Measurements from ENCODE around the gene DNAJC16. TPM values are rescaled to one million over a fixed set of nuclear protein-coding genes. Genes with fewer than 3 reads are reported as not detected.

Gene DNAJC16
- total RNA-seq, 2 experiments from 2014 or later = 13.4 to 15.6 TPM

DNA sequence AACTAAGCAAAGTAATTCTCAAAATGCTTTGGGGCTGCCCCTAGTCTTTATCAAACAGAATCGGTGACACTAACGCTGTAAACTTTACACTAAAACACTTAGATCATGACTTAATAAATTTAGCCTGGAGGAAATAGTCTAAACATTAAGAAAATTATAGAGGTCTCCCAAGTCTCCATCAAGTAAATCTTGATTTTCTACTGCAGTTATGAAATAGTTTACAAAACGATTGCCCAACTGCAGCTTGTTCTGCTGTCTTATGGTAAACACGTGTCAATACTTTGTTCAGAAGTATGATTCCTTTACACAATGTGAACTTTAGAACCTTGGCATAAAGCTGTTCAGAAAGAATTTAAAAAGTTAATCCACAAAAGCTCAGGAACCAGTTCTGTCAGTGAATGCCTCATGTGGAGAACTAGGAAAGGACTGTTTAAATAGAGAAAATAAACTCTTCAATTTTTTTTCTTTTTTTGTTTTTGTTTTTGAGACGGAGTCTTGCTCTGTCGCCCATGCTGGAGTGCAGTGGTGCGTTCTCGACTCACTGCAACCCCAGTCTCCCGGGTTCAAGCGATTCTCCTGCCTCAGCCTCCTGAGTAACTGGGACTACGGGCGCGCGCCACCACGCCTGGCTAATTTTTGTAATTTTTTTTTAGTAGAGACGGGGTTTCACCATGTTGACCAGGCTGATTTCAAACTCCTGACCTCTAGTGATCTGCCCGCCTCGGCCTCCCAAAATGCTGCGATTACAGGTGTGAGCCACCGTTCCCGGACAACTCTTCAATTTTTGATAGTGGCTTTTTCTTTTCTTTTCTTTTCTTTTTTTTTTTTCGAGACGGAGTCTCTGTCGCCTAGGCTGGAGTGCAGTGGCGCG, 92.2 kb downstream of the DNAJC16 start:
- no peak for DNase-seq
- POLR2A ChIA-PET = interaction anchor here (0.6 to 1.8 kb wide), 8 partner anchors 11 to 79 kb away, joined by 3 to 16 read pairs (median 5); no protein-coding TSS in a partner anchor
- no peaks in the 10 kb centered on the region for H3K27me3 Mint-ChIP-seq (ENCODE audit: low read depth)
- CTCF ChIA-PET = interaction anchor here (0.5 to 3.3 kb wide), 5 partner anchors 15 to 122 kb away, joined by 3 to 15 read pairs (median 6); no protein-coding TSS in a partner anchor
- peaks cover 42% of the 10 kb centered on the region for H3K4me1 Mint-ChIP-seq (ENCODE audit: low read depth)
- no peaks in the 10 kb centered on the region for H3K9me3 Mint-ChIP-seq (ENCODE audit: insufficient read depth)
- no peak for ATAC-seq
- peaks cover 14% of the 10 kb centered on the region for H3K36me3 Mint-ChIP-seq (ENCODE audit: low read depth)
- peak overlapping the region; percentile 93 for H3K4me3 Mint-ChIP-seq
- H3K27ac Mint-ChIP-seq = peak overlapping the region; percentile 85

DNA sequence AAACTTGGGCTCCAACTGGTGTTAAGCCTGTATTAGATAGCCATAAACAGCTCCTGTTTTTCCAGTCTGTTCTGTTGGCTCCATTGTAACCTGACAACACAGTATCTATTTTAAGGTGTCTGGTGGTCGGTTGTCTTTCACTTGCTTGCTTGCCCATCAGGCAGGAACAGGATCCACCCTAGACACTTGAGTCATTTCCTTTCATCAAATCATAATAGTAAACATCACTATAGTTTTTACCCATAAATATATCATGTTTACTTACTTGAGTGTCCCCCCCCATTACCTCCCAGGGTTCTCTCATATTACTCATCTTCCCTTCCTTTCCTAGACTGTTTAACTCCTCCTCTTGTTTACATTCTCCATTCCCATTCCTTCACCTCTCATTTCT, 93.5 kb downstream of the DNAJC16 start:
- ChIA-PET POLR2A (no interaction called here), CTCF (no interaction called here)
- Mint-ChIP-seq H3K27ac (no peak overlapping the region), H3K4me3 (peak overlapping the region; percentile 31), H3K36me3 (ENCODE audit: low read depth) (peaks cover 17% of the 10 kb centered on the region), H3K9me3 (ENCODE audit: insufficient read depth) (no peaks in the 10 kb centered on the region), H3K4me1 (ENCODE audit: low read depth) (peaks cover 45% of the 10 kb centered on the region), H3K27me3 (ENCODE audit: low read depth) (no peaks in the 10 kb centered on the region)
- no peak for DNase-seq
- no peak for ATAC-seq

DNA sequence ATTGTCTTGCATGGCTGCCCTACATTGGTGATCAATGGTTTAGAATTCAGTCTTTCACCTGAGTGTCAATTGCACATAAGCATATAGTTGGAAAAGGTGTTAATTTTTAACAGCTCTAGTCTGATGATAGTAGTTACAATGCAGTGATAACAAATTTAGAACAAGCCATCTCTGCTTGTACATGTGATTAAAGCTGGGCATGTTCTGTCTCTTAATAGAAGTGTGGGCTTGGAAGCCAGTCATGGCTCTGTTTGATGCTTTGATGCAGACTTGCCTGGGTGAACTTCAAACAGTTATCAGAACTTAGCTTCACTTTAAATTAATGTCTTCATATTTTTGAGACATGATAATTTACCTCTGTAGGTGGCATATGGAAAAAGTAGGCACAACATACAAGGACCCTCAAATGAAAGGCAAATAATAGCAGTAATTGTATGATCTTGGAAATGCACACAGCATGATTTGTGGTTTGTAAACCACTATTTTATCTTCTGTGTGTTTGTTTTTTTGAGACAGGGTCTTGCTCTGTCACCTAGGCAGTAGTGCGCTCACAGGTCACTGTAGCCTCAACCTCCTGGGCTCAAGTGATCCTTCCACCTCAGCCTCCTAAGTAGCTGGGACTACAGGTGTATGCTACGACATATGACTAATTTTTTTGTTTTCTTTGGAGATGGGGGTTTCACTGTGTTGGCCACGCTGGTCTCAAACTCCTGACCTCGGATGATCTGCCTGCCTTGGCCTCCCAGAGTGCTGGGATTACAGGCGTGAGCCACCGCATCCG, 94.4 kb downstream of the DNAJC16 start:
- Mint-ChIP-seq H3K36me3 (ENCODE audit: low read depth) (peaks cover 17% of the 10 kb centered on the region), H3K4me1 (ENCODE audit: low read depth) (peaks cover 52% of the 10 kb centered on the region), H3K4me3 (no peak overlapping the region), H3K27ac (no peak overlapping the region), H3K9me3 (ENCODE audit: insufficient read depth) (no peaks in the 10 kb centered on the region), H3K27me3 (ENCODE audit: low read depth) (no peaks in the 10 kb centered on the region)
- ChIA-PET POLR2A (no interaction called here), CTCF (interaction anchor here (0.9 kb wide), 1 partner anchor 37 kb away, joined by 3 read pairs; no protein-coding TSS in a partner anchor)
- DNase-seq = no peak
- ATAC-seq = no peak

DNA sequence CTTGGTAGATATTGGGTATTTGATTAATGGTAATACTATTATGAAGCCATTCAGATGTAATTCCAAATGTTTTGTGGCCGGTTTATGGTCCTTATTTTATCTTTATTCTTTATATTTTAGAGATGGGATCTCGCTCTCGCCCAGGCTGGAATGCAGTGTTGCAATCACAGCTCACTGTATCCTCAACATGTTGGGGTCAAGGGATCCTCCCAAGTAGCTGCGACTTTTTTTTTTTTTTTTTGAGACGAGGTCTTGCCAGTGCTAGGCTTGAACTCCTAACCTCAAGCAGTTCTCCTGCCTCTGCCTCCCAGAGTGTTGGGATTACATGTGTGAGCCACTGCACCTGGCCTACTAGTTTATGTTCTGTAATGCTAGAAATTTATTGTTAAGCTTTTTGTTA, 95.3 kb downstream of the DNAJC16 start:
- no peaks in the 10 kb centered on the region for H3K27me3 Mint-ChIP-seq (ENCODE audit: low read depth)
- H3K27ac Mint-ChIP-seq = no peak overlapping the region
- ATAC-seq = no peak
- H3K9me3 Mint-ChIP-seq (ENCODE audit: insufficient read depth) = no peaks in the 10 kb centered on the region
- ChIA-PET CTCF (interaction anchor here (0.8 to 1.9 kb wide), 4 partner anchors 15 to 75 kb away, joined by 3 to 8 read pairs (median 3); no protein-coding TSS in a partner anchor), POLR2A (no interaction called here)
- no peak overlapping the region for H3K4me3 Mint-ChIP-seq
- peaks cover 22% of the 10 kb centered on the region for H3K36me3 Mint-ChIP-seq (ENCODE audit: low read depth)
- no peak for DNase-seq
- peaks cover 51% of the 10 kb centered on the region for H3K4me1 Mint-ChIP-seq (ENCODE audit: low read depth)

DNA sequence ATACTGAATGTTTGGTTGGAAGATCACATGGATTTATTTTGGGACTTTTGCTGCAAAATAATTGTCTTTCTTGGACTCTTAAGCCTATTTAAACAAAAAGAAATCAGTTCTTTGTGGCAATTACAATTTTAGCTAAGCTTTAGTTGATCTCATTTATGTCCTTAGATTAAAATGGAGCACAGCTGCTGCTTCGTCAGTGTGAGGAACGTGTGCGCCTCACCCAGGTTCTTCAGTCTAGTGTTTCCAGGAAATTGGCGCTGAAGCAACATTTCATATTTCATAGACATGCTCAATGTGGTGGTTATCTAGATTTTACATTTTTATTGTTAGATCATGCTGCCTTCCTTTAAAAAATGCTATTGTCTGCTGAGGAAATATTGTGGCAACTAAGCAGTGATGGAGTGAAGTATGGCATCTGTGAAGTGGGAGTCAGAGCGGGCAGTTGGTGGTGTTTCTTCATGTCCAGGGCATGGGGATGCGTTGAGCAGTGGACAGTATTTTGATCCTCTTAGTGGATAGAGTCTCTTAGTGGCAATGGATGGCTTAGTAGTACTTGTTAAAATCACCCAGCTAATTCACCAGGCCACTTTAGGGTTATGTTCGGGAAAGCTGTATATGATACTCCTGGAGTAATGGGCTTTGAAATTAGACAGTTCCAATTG, 96.2 kb downstream of the DNAJC16 start:
- Mint-ChIP-seq H3K27ac (no peak overlapping the region), H3K9me3 (ENCODE audit: insufficient read depth) (no peaks in the 10 kb centered on the region), H3K4me3 (no peak overlapping the region), H3K27me3 (ENCODE audit: low read depth) (no peaks in the 10 kb centered on the region), H3K4me1 (ENCODE audit: low read depth) (peaks cover 57% of the 10 kb centered on the region), H3K36me3 (ENCODE audit: low read depth) (peaks cover 28% of the 10 kb centered on the region)
- POLR2A ChIA-PET = no interaction called here
- ATAC-seq (no peak), DNase-seq (no peak)
- CTCF ChIA-PET = interaction anchor here (0.9 to 1.9 kb wide), 3 partner anchors 14 to 74 kb away, joined by 3 to 8 read pairs (median 3); no protein-coding TSS in a partner anchor

DNA sequence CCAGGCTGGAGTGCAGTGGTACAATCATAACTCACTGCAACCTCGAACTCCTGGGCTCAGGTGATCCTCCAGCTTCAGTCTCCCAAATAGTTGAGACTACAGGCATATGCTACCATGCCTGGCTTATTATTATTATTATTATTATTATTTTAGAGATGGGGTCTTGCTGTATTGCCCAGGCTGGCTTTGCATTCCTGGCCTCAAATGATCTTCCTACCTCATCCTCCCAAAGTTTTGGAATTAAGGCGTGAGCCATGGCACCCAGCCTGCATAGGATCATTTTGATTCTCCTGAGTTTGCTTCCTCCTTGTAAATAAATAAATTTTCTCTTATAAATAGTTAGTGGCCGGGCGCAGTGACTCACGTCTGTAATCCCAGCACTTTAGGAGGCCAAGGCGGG, 96.8 kb downstream of the DNAJC16 start:
- CTCF ChIA-PET = interaction anchor here (1.9 kb wide), 1 partner anchor 29 kb away, joined by 8 read pairs; no protein-coding TSS in a partner anchor
- DNase-seq (no peak), ATAC-seq (no peak)
- no peak overlapping the region for H3K27ac Mint-ChIP-seq
- H3K9me3 Mint-ChIP-seq (ENCODE audit: insufficient read depth) = no peaks in the 10 kb centered on the region
- H3K36me3 Mint-ChIP-seq (ENCODE audit: low read depth) = peaks cover 28% of the 10 kb centered on the region
- POLR2A ChIA-PET = no interaction called here
- H3K4me3 Mint-ChIP-seq = no peak overlapping the region
- H3K4me1 Mint-ChIP-seq (ENCODE audit: low read depth) = peaks cover 58% of the 10 kb centered on the region
- H3K27me3 Mint-ChIP-seq (ENCODE audit: low read depth) = no peaks in the 10 kb centered on the region

DNA sequence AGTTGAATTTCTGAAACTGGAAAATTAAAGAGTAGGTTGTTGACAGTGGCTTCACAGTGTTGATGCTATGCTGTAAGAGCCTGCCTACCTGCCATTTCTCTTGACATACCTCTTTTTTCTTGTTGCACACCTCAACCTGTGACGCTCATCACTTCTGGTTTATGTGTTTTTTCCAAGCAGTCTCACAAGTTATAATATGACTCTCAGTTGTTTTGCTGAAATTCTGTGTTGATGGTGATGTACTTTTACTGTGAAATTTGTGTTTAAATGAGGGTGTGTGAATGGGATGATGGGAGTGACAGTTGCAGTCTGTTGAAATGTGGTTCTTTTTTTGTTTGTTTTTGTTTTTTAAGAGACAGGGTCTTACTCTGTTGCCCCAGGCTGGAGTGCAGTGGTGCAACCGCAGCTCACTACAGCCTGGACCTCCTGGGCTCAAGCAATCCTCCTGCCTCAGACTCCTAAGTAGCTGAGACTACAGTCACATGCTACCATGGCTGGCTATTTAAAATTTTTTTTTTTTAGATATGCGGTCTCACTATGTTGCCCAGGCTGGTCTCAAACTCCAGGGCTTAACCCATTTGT, 97.6 kb downstream of the DNAJC16 start:
- H3K27me3 Mint-ChIP-seq (ENCODE audit: low read depth) = no peaks in the 10 kb centered on the region
- no peaks in the 10 kb centered on the region for H3K9me3 Mint-ChIP-seq (ENCODE audit: insufficient read depth)
- DNase-seq (no peak), ATAC-seq (no peak)
- H3K36me3 Mint-ChIP-seq (ENCODE audit: low read depth) = peaks cover 28% of the 10 kb centered on the region
- ChIA-PET POLR2A (no interaction called here), CTCF (no interaction called here)
- peaks cover 53% of the 10 kb centered on the region for H3K4me1 Mint-ChIP-seq (ENCODE audit: low read depth)
- no peak overlapping the region for H3K4me3 Mint-ChIP-seq
- no peak overlapping the region for H3K27ac Mint-ChIP-seq

DNA sequence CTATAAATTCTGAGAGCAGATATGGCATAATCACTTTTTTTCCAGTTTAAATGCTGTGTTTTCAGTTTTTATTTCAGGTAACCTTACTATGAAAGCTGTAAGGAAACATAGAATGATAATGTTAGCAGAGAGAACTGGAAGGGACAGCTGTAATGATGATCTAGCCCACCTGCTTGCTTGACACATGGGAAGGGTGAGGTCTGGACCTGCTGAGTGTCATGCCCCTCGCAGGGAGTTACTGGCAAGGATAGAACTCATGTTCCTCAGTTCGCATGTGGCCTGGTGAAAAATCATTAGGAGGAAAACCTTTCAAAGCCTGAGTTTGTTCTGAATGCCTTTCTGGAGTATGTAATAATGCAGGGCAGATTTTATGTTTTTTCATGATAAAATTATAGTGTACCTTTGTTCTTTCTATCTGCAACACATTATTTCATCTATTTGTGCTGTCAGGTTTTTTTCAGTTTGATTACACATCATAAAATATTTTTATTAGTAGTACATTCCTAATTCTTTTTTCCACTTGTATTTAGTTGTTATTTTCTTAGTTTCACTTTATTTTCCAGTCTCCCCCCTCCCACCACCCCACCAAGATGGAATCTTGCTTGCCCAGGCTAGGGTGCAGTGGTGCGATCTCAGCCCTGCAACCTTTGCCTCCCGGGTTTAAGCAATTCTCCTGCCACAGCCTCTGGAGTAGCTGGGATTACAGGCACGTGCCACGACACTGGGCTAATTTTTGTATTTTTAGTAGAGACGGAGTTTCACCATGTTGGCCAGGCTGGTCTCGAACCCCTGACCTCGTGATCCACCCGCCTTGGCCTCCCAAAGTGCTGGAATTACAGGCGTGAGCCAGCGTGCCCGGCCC, 98.6 kb downstream of the DNAJC16 start:
- Mint-ChIP-seq H3K9me3 (ENCODE audit: insufficient read depth) (no peaks in the 10 kb centered on the region), H3K4me3 (no peak overlapping the region), H3K27ac (no peak overlapping the region), H3K27me3 (ENCODE audit: low read depth) (no peaks in the 10 kb centered on the region), H3K4me1 (ENCODE audit: low read depth) (peaks cover 45% of the 10 kb centered on the region), H3K36me3 (ENCODE audit: low read depth) (peaks cover 30% of the 10 kb centered on the region)
- no peak for DNase-seq
- ChIA-PET CTCF (no interaction called here), POLR2A (no interaction called here)
- no peak for ATAC-seq

Other genes with a start within 250 kb of the DNAJC16 start
- 10 to 100 TPM; 71.0 to 71.8 TPM for gene EFHD2, start 117.0 kb upstream of the DNAJC16 start, total RNA-seq
- not detected for gene CTRC, start 88.4 kb upstream of the DNAJC16 start, total RNA-seq
- gene CELA2A, start 70.1 kb upstream of the DNAJC16 start, total RNA-seq = not detected
- not detected for gene CELA2B, start 50.7 kb upstream of the DNAJC16 start, total RNA-seq
- gene CASP9, start 2.6 kb upstream of the DNAJC16 start, total RNA-seq = 10 to 100 TPM; 10.3 to 10.7 TPM
- gene AGMAT, start 58.2 kb downstream of the DNAJC16 start, total RNA-seq = 10 to 100 TPM; 10.3 to 10.4 TPM
- 10 to 100 TPM; 28.8 to 31.1 TPM for gene DDI2, start 90.6 kb downstream of the DNAJC16 start, total RNA-seq
- gene PLEKHM2, start 157.5 kb downstream of the DNAJC16 start, total RNA-seq = 10 to 100 TPM; 51.0 to 52.6 TPM
- gene SLC25A34, start 209.4 kb downstream of the DNAJC16 start, total RNA-seq = 1 to 10 TPM; 1.6 TPM
- not detected for gene TMEM82, start 215.7 kb downstream of the DNAJC16 start, total RNA-seq
- not detected for gene FBLIM1, start 231.9 kb downstream of the DNAJC16 start, total RNA-seq

Data from activated CD8-positive, alpha-beta T cell treated with anti-CD3 and anti-CD28 coated beads, Interleukin-2, amount 10 ng/mL, durations not matched to agents 7 days and 5 days (primary cell).